ENCODE data around the gene PGPEP1.

GRCh38 chr19:18342090-18342632 lies 1.8 kb downstream of the PGPEP1 start:
- TF ChIP-seq POLR2A (IDR thresholded peaks at IDR 0.05): no peak
- no peak for TF ChIP-seq CTCF (IDR thresholded peaks at IDR 0.05)

Data from esophagus squamous epithelium (tissue), 4 donors.